Endothelial cell of umbilical vein (primary cell): ENCODE data around the gene GALNT8. TPM values are rescaled to one million over a fixed set of nuclear protein-coding genes. Genes with fewer than 3 reads are reported as not detected.

Source experiments
- BruUV-seq: library from RNA; stranded (reverse); fragments of 400-500 nt; replicated peaks from 2 replicates; lab custom pipeline; 2021; lab: Mats Ljungman, UMichigan
- CTCF ChIA-PET: fragments of 300-600, 350-600 bp; sonication (Branson Sonifier 250); formaldehyde crosslinking; loops from one replicate; lab custom pipeline; 2021; ENCODE audit warnings: antibody characterized with exemption, inconsistent platforms; lab: Charles Lee
- POLR2A ChIA-PET: fragments of 300-600, 350-600 bp; sonication (Branson Sonifier 250); formaldehyde crosslinking; loops from one replicate; lab custom pipeline; 2021; ENCODE audit warnings: antibody characterized with exemption, inconsistent platforms; lab: Charles Lee
- DNase-seq: peaks from one replicate; pipeline ENCODE4 v3.0.0-alpha.2; 2011; ENCODE audit warnings: low read depth, low spot score
- FAIRE-seq: peaks from 2 replicates; lab custom pipeline; 2011; peaks lifted over from hg19 to GRCh38; lab: Jason Lieb, UNC
- H2AFZ ChIP-seq: 2 replicates; pipeline ENCODE4 v1.6.0; 2012; ENCODE audit warnings: low read depth, low read length, control low read depth, inconsistent platforms
- H3K27ac ChIP-seq: 2 replicates; pipeline ENCODE4 v1.5.1; 2011; ENCODE audit warnings: low read depth, mild to moderate bottlenecking, control low read depth, low read length, moderate library complexity; ENCODE audit not compliant: insufficient read depth
- H3K27me3 ChIP-seq, 2 experiments: 2 replicates each; pipeline versions ENCODE4 v1.6.0 to v1.6.1; 2011; ENCODE audit warnings: low read length in 2 of 2, mixed read lengths in 1 of 2; ENCODE audit not compliant: control insufficient read depth in 2 of 2, insufficient read depth in 2 of 2
- H3K36me3 ChIP-seq, 2 experiments: 2 replicates in 1 of 2; 3 replicates in 1 of 2; pipeline ENCODE4 v1.5.1; 2011; ENCODE audit warnings: low read length in 2 of 2, mild to moderate bottlenecking in 1 of 2, moderate library complexity in 1 of 2; ENCODE audit not compliant: control insufficient read depth in 2 of 2, insufficient read depth in 2 of 2; ENCODE audit errors: extremely low read depth in 1 of 2
- H3K4me1 ChIP-seq: 3 replicates; pipeline ENCODE4 v1.5.1; 2011; ENCODE audit warnings: mild to moderate bottlenecking, low read length; ENCODE audit not compliant: control insufficient read depth, insufficient read depth; ENCODE audit errors: extremely low read depth
- H3K4me2 ChIP-seq: 2 replicates; pipeline ENCODE4 v1.6.1; 2011; ENCODE audit warnings: low read length, control low read depth, mixed read lengths; ENCODE audit not compliant: insufficient read depth
- H3K4me3 ChIP-seq, 3 experiments: fragments of 200-600 bp in 1 of 3; sonication (generic), shearing (Covaris generic) in 1 of 3; replicated peaks in 1 of 3; 2 replicates each; pipeline ENCODE4 v1.5.1; 2011 to 2016; ENCODE audit warnings: control low read depth in 3 of 3, low read length in 3 of 3, mild to moderate bottlenecking in 2 of 3, inconsistent platforms in 1 of 3, low read depth in 1 of 3, moderate library complexity in 1 of 3; ENCODE audit not compliant: insufficient read depth in 1 of 3
- H3K79me2 ChIP-seq: 2 replicates; pipeline ENCODE4 v1.6.0; 2012; ENCODE audit warnings: low read length, inconsistent platforms; ENCODE audit not compliant: control insufficient read depth, insufficient read depth
- H3K9ac ChIP-seq: replicated peaks from 2 replicates; pipeline ENCODE3; 2011; ENCODE audit warnings: low read length, control low read depth; ENCODE audit not compliant: insufficient read depth; ENCODE audit errors: extremely low read depth
- H3K9me1 ChIP-seq: replicated peaks from 3 replicates; pipeline ENCODE4 v1.6.0; 2011; ENCODE audit warnings: mild to moderate bottlenecking, low read length; ENCODE audit not compliant: control insufficient read depth, insufficient read depth; ENCODE audit errors: extremely low read depth
- H3K9me3 ChIP-seq: replicated peaks from 2 replicates; pipeline ENCODE4 v1.5.1; 2012; ENCODE audit warnings: low read length, inconsistent platforms; ENCODE audit not compliant: control insufficient read depth, insufficient read depth
- H4K20me1 ChIP-seq: replicated peaks from 2 replicates; pipeline ENCODE3; 2011; ENCODE audit warnings: mild to moderate bottlenecking, low read length; ENCODE audit not compliant: control insufficient read depth, insufficient read depth; ENCODE audit errors: extremely low read depth
- CTCF ChIP-seq, 2 donors: IDR thresholded peaks; 1 replicate in 1 of 2; 2 replicates in 1 of 2; pipeline ENCODE4 v1.5.1; 2011; ENCODE audit warnings: low read length in 2 of 2, mild to moderate bottlenecking in 2 of 2, moderate library complexity in 2 of 2, control low read depth in 1 of 2, inconsistent platforms in 1 of 2, low read depth in 1 of 2; ENCODE audit not compliant: insufficient read depth in 1 of 2; ENCODE audit errors: extremely low read depth in 1 of 2
- EZH2 ChIP-seq: IDR thresholded peaks from 2 replicates; pipeline ENCODE4 v1.6.1; 2012; ENCODE audit warnings: borderline replicate concordance, low read depth, mild to moderate bottlenecking, moderate library complexity, low read length, inconsistent platforms; ENCODE audit not compliant: severe bottlenecking
- FOS ChIP-seq: IDR thresholded peaks from 2 replicates; pipeline ENCODE4 v1.6.1; 2011; ENCODE audit warnings: mild to moderate bottlenecking, low read length, moderate library complexity, borderline replicate concordance; ENCODE audit not compliant: insufficient read depth
- GATA2 ChIP-seq: IDR thresholded peaks from 2 replicates; pipeline ENCODE4 v1.7.0; 2011; ENCODE audit warnings: low read depth, mild to moderate bottlenecking, moderate library complexity, mixed read lengths, low read length; ENCODE audit not compliant: insufficient read length, insufficient read depth
- JUN ChIP-seq: IDR thresholded peaks from 2 replicates; pipeline ENCODE4 v1.6.1; 2011; ENCODE audit warnings: borderline replicate concordance, low read depth; ENCODE audit not compliant: insufficient read length, insufficient read depth
- MYC ChIP-seq: IDR thresholded peaks from one replicate; pipeline ENCODE4 v1.6.1; 2011; ENCODE audit warnings: mild to moderate bottlenecking, low read depth, low read length
- POLR2A ChIP-seq: IDR thresholded peaks from 2 replicates; pipeline ENCODE4 v1.6.1; 2012; ENCODE audit warnings: low read depth, mild to moderate bottlenecking, control low read depth, low read length
- POLR2AphosphoS5 ChIP-seq: IDR thresholded peaks from 2 replicates; pipeline ENCODE4 v1.6.1; 2012; ENCODE audit warnings: low read depth, mild to moderate bottlenecking, control low read depth, low read length, moderate library complexity; ENCODE audit not compliant: insufficient read depth
- dilution Hi-C: fragments of 300-500 bp; cut with MboI; formaldehyde crosslinking; loops from one replicate; pipeline ENCODE4 v1.15.0; 2019; ENCODE audit warnings: low sequenced_read_pairs; ENCODE audit not compliant: extremely low pct_ligation_motif_present
- intact Hi-C: fragments of 100-400 bp; cut with micrococcal nuclease; formaldehyde crosslinking; loops from one replicate; pipeline ENCODE4 v1.10.0; 2022
- polyA plus RNA-seq, 4 experiments: library from polyadenylated mRNA; depleted of rRNA in 3 of 4; stranded (reverse) in 3 of 4; unstranded in 1 of 4; fragments of >200 nt; gene quantifications; 2 replicates each; pipeline versions ENCODE4 v1.2.1 to v1.2.3, GENCODE V29; 2011 to 2012; ENCODE audit warnings: missing spikeins in 1 of 4
- total RNA-seq: library from RNA; stranded (reverse); gene quantifications from 2 replicates; pipeline ENCODE4 v1.2.3, GENCODE V29; 2021
- TF ChIP-seq, protein P1 (sequence below): IDR thresholded peaks from 2 replicates; pipeline ENCODE4 v1.6.1; 2011; ENCODE audit not compliant: insufficient read depth, insufficient read length

The GALNT8 gene
- total and polyA plus RNA-seq, 2 donors (not counting 3 experiments of a cell fraction or from before 2014, with no cell fraction given) = 0.03 to 0.09 TPM

DNA sequence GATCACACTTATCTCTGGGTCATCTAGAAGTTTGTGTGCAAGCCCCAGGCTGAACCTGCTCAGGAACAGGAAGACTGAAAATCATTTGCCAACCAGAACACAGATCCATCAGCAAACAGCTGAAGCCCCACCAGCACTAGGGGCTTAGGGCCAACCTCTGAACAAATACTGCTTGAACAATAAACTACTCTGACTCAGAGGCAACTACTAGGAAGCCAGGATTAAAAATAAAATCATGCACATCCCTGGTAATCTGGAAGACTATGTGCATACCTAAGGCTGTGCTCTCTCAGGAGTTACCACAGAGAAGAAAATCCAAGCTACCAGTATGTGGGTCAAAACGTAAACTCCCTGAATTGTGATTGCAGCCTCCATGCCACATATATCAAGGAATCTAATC, 15.9 kb downstream of the GALNT8 start:
- H3K27me3 ChIP-seq = peaks cover 0 to 10% of the 10 kb centered on the region in 2 experiments
- H3K79me2 ChIP-seq = no peaks in the 10 kb centered on the region
- BruUV-seq = no TSS peak
- no peak overlapping the region for H2AFZ ChIP-seq
- H3K4me2 ChIP-seq = no peak overlapping the region
- intact Hi-C loops = no loop called here
- FAIRE-seq (no peak), DNase-seq (no peak)
- no peaks in the 10 kb centered on the region for H4K20me1 ChIP-seq
- H3K4me3 ChIP-seq = no peak overlapping the region
- no peaks in the 10 kb centered on the region for H3K36me3 ChIP-seq
- no peaks in the 10 kb centered on the region for H3K9me1 ChIP-seq
- no peaks in the 10 kb centered on the region for H3K4me1 ChIP-seq
- no peaks in the 10 kb centered on the region for H3K9me3 ChIP-seq
- no peak overlapping the region for H3K27ac ChIP-seq
- ChIA-PET CTCF (no interaction called here), POLR2A (no interaction called here)
- H3K9ac ChIP-seq = no peak overlapping the region
- dilution Hi-C loops = no loop called here
- no peak for TF ChIP-seq MYC

DNA sequence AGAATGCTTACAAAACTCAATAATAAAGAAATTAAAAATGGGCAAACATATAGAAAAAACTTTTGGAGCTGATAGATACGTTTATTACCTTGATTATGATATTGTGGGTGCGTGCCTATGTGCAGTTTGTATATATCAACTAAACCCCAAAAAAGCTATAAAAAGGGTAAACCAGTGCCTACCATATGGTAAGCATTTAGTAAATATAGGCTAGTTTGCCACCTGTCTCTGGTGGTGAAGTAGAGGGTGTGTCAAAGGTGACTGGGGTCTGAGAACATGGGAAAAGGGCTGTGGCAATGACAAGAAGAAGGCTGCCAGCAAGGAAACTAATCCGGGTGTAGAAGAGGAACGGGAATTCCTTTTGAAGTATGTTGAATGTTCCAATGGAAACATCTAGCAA, 18.3 kb downstream of the GALNT8 start:
- H4K20me1 ChIP-seq = no peaks in the 10 kb centered on the region
- POLR2A ChIA-PET = no interaction called here
- no peaks in the 10 kb centered on the region for H3K9me1 ChIP-seq
- FAIRE-seq = no peak
- dilution Hi-C loops = no loop called here
- H3K27me3 ChIP-seq = peaks cover 0 to 8% of the 10 kb centered on the region in 2 experiments
- H2AFZ ChIP-seq = no peak overlapping the region
- BruUV-seq = no TSS peak
- intact Hi-C loops = no loop called here
- H3K27ac ChIP-seq = no peak overlapping the region
- TF ChIP-seq EZH2 (no peak), MYC (no peak), GATA2 (no peak), FOS (no peak), JUN (no peak), CTCF (IDR thresholded peaks at IDR 0.05; ENCODE audit: extremely low read depth in 1 of 2, insufficient read depth in 1 of 2, low read depth in 1 of 2, low read length in 2 of 2) (no peak), POLR2AphosphoS5 (no peak), POLR2A (no peak)
- TF ChIP-seq, protein P1, sequence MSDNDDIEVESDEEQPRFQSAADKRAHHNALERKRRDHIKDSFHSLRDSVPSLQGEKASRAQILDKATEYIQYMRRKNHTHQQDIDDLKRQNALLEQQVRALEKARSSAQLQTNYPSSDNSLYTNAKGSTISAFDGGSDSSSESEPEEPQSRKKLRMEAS = no peak
- no peaks in the 10 kb centered on the region for H3K4me1 ChIP-seq
- H3K9me3 ChIP-seq = no peaks in the 10 kb centered on the region
- no peak overlapping the region for H3K4me3 ChIP-seq
- H3K36me3 ChIP-seq = no peaks in the 10 kb centered on the region
- H3K9ac ChIP-seq = no peak overlapping the region
- H3K79me2 ChIP-seq = no peaks in the 10 kb centered on the region
- H3K4me2 ChIP-seq = no peak overlapping the region
- no peak for DNase-seq
- CTCF ChIA-PET = no interaction called here
